SK-N-SH (cell line): ENCODE results near the gene IL18RAP. TPM values are rescaled to one million over a fixed set of nuclear protein-coding genes. Genes with fewer than 3 reads are reported as not detected.

Experiments
- CTCF ChIA-PET: fragments of 300-600, 350-600 bp; formaldehyde crosslinking; extraction: SDS; loops from one replicate; lab custom pipeline; 2021; lab: Yijun Ruan, JAX
- POLR2A ChIA-PET: fragments of 350-600 bp; sonication (Branson Sonifier 250); formaldehyde crosslinking; extraction: SDS; loops from one replicate; lab custom pipeline; 2020; ENCODE audit warnings: antibody characterized with exemption, inconsistent platforms; lab: Yijun Ruan, JAX
- DNase-seq: peaks from one replicate; pipeline ENCODE4 v3.0.0; 2012
- H2AFZ ChIP-seq: fragments of 200-600 bp; sonication (generic); 2 replicates; pipeline ENCODE4 v1.8.1; 2016; ENCODE audit warnings: antibody characterized with exemption, mild to moderate bottlenecking, low read depth
- H3F3A ChIP-seq: fragments of 200-600 bp; sonication (generic); replicated peaks from 2 replicates; pipeline ENCODE3; 2016; ENCODE audit warnings: antibody characterized with exemption, mild to moderate bottlenecking; ENCODE audit not compliant: insufficient read depth
- H3K27ac ChIP-seq, 2 experiments: fragments of 200-500 bp in 1 of 2; fragments of 200-600 bp in 1 of 2; sonication (Bioruptor generic) in 1 of 2; sonication (generic), shearing (Covaris generic) in 1 of 2; 2 replicates each; pipeline versions ENCODE4 v1.5.1 to v1.6.1; 2014 to 2016; ENCODE audit warnings: low read depth in 2 of 2, inconsistent platforms in 1 of 2, low read length in 1 of 2, mild to moderate bottlenecking in 1 of 2, mixed read lengths in 1 of 2
- H3K27me3 ChIP-seq: fragments of 200-600 bp; sonication (generic), shearing (Covaris generic); 2 replicates; pipeline ENCODE4 v1.6.1; 2016; ENCODE audit warnings: mixed run types; ENCODE audit not compliant: insufficient read depth
- H3K36me3 ChIP-seq, 2 experiments: fragments of 200-500 bp in 1 of 2; fragments of 200-600 bp in 1 of 2; sonication (Bioruptor generic) in 1 of 2; sonication (generic) in 1 of 2; replicated peaks in 1 of 2; 2 replicates each; pipeline versions ENCODE3 to v1.5.1; 2014 to 2016; ENCODE audit warnings: low read length in 1 of 2, mild to moderate bottlenecking in 1 of 2; ENCODE audit not compliant: insufficient read depth in 2 of 2, control insufficient read depth in 1 of 2
- H3K4me1 ChIP-seq, 2 experiments: fragments of 200-500 bp in 1 of 2; fragments of 200-600 bp in 1 of 2; sonication (Bioruptor generic) in 1 of 2; sonication (generic), shearing (Covaris generic) in 1 of 2; 2 replicates each; pipeline versions ENCODE4 v1.5.1 to v1.6.1; 2014 to 2016; ENCODE audit warnings: low read depth in 1 of 2, low read length in 1 of 2, mixed run types in 1 of 2; ENCODE audit not compliant: insufficient read depth in 2 of 2, control insufficient read depth in 1 of 2
- H3K4me2 ChIP-seq: fragments of 200-600 bp; sonication (generic), shearing (Covaris generic); 2 replicates; pipeline ENCODE4 v1.6.1; 2017; ENCODE audit warnings: mixed run types
- H3K4me3 ChIP-seq, 2 experiments: fragments of 200-500 bp in 1 of 2; fragments of 200-600 bp in 1 of 2; sonication (Bioruptor generic) in 1 of 2; sonication (generic), shearing (Covaris generic) in 1 of 2; 2 replicates each; pipeline versions ENCODE4 v1.5.1 to v1.8.1; 2014 to 2016; ENCODE audit warnings: low read depth in 2 of 2, inconsistent platforms in 1 of 2, low read length in 1 of 2, mild to moderate bottlenecking in 1 of 2, mixed read lengths in 1 of 2, moderate library complexity in 1 of 2
- H3K79me2 ChIP-seq: fragments of 200-600 bp; sonication (generic); 2 replicates; pipeline ENCODE4 v1.8.1; 2017; ENCODE audit warnings: mild to moderate bottlenecking; ENCODE audit not compliant: insufficient read depth
- H3K9ac ChIP-seq: fragments of 200-600 bp; sonication (generic); 2 replicates; pipeline ENCODE4 v1.6.1; 2017; ENCODE audit warnings: mixed run types
- H3K9me2 ChIP-seq: fragments of 200-600 bp; sonication (generic); 2 replicates; pipeline ENCODE4 v1.6.1; 2017; ENCODE audit warnings: mixed run types
- H3K9me3 ChIP-seq: fragments of 200-600 bp; sonication (generic); 2 replicates; pipeline ENCODE4 v1.6.1; 2017; ENCODE audit warnings: mixed run types, mild to moderate bottlenecking, moderate library complexity
- H4K20me1 ChIP-seq: fragments of 200-600 bp; sonication (generic); 2 replicates; pipeline ENCODE4 v1.6.1; 2017; ENCODE audit warnings: mild to moderate bottlenecking, mixed run types; ENCODE audit not compliant: insufficient read depth
- CHD2 ChIP-seq: fragments of 150-350 bp; IDR thresholded peaks from 2 replicates; pipeline ENCODE4 v1.6.1; 2018; ENCODE audit warnings: low read length; ENCODE audit not compliant: partially characterized antibody
- ELF1 ChIP-seq: IDR thresholded peaks from 2 replicates; pipeline ENCODE4 v1.4.0; 2012
- FOSL2 ChIP-seq: IDR thresholded peaks from 2 replicates; pipeline ENCODE4 v1.4.0; 2012; ENCODE audit warnings: low read depth, mild to moderate bottlenecking, moderate library complexity, borderline replicate concordance
- FOXJ3 ChIP-seq: sonication (generic); formaldehyde crosslinking; IDR thresholded peaks from 2 replicates; pipeline ENCODE4 v1.5.1; 2020; ENCODE audit warnings: mild to moderate bottlenecking, missing genetic modification reagents
- FOXM1 ChIP-seq: IDR thresholded peaks from 2 replicates; pipeline ENCODE4 v1.4.0; 2012; ENCODE audit warnings: low read depth, mild to moderate bottlenecking
- MEF2A ChIP-seq: IDR thresholded peaks from 2 replicates; pipeline ENCODE4 v1.4.0; 2012; ENCODE audit warnings: low read depth, borderline replicate concordance
- MXI1 ChIP-seq: IDR thresholded peaks from 2 replicates; pipeline ENCODE4 v1.6.1; 2012; ENCODE audit warnings: mild to moderate bottlenecking, low read depth, low read length, improper control_type of control experiment
- NRF1 ChIP-seq: IDR thresholded peaks from 2 replicates; pipeline ENCODE4 v1.6.1; 2012; ENCODE audit warnings: low read depth, mild to moderate bottlenecking, low read length
- POLR2AphosphoS5 ChIP-seq: IDR thresholded peaks from 2 replicates; pipeline ENCODE4 v1.6.1; 2012; ENCODE audit warnings: low read depth, low read length
- RAD21 ChIP-seq: IDR thresholded peaks from 2 replicates; pipeline ENCODE4 v1.6.1; 2012; ENCODE audit warnings: mild to moderate bottlenecking, low read length
- RCOR1 ChIP-seq: fragments of 150-350 bp; IDR thresholded peaks from 2 replicates; pipeline ENCODE4 v1.6.1; 2017; ENCODE audit warnings: antibody characterized with exemption, low read length
- RFX5 ChIP-seq: IDR thresholded peaks from 2 replicates; pipeline ENCODE4 v1.6.1; 2012; ENCODE audit warnings: mild to moderate bottlenecking, improper control_type of control experiment, low read length
- RXRA ChIP-seq: IDR thresholded peaks from 2 replicates; pipeline ENCODE4 v1.4.0; 2012; ENCODE audit warnings: low read depth, mild to moderate bottlenecking, borderline replicate concordance
- SIN3A ChIP-seq: IDR thresholded peaks from 2 replicates; pipeline ENCODE4 v1.6.1; 2012; ENCODE audit warnings: low read depth, mild to moderate bottlenecking, low read length, moderate library complexity, borderline replicate concordance
- SMC3 ChIP-seq: IDR thresholded peaks from 2 replicates; pipeline ENCODE4 v1.6.1; 2012; ENCODE audit warnings: low read depth, low read length, improper control_type of control experiment
- TAF1 ChIP-seq: IDR thresholded peaks from 2 replicates; pipeline ENCODE4 v1.6.1; 2012; ENCODE audit warnings: low read depth, mild to moderate bottlenecking, low read length, moderate library complexity, borderline replicate concordance
- TCF12 ChIP-seq: IDR thresholded peaks from 2 replicates; pipeline ENCODE4 v1.4.0; 2012
- USF1 ChIP-seq: IDR thresholded peaks from 2 replicates; pipeline ENCODE4 v1.4.0; 2012; ENCODE audit warnings: low read depth, borderline replicate concordance
- YY1 ChIP-seq: IDR thresholded peaks from 2 replicates; pipeline ENCODE4 v1.4.0; 2012; ENCODE audit warnings: low read depth, mild to moderate bottlenecking
- WGBS: methylation state at CpG from one replicate; pipeline ENCODE4 v1.1.6; 2017; ENCODE audit warnings: low lambda C conversion rate; 5-methylcytosine and 5-hydroxymethylcytosine counted together
- polyA plus RNA-seq, 3 experiments: library from polyadenylated mRNA; depleted of rRNA; stranded (reverse); fragments of >200 nt; gene quantifications; 2 replicates each; pipeline ENCODE4 v1.2.3, GENCODE V29; 2012
- TF ChIP-seq, protein P1 (sequence below): IDR thresholded peaks from 2 replicates; pipeline ENCODE4 v1.4.0; 2012; ENCODE audit warnings: low read depth
- TF ChIP-seq, protein P2 (sequence below): IDR thresholded peaks from 2 replicates; pipeline ENCODE4; 2012
- TF ChIP-seq, protein P3 (sequence below): IDR thresholded peaks from 2 replicates; pipeline ENCODE4 v1.4.0; 2012; ENCODE audit warnings: low read depth, borderline replicate concordance

IL18RAP gene
- polyA plus RNA-seq, 1 of the 3 experiments (the other 2 are of a cell fraction) = not detected

- no peaks in the 10 kb centered on the region for H3K79me2 ChIP-seq
- 0% methylated on average over 2 of the region's 2 CpGs for WGBS
- POLR2A ChIA-PET = no interaction called here
Measured at GRCh38 chr2:102428573-102428972, 5.6 kb downstream of the IL18RAP start.

DNA sequence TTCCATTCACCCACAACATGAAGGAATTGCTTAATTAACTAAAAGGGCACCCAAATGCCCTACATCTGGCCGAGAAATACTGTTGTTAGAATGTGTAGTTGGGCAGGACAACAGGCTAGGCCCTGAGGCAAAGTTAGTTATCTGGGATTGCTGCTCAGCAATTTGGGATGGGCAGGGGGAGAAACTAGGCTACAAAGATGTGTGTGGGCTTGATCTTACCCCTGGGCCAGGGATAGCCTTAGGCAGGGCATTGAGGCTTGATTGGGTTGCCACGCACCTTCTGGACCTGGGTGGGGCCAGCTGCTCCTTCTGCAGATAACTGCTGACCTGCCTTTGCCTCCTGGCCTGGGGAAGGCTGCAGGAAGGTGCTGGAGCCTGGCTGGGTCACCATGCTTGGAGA lies 9.4 kb downstream of the IL18RAP start:
- Histone ChIP-seq H3K9me3 (no peaks in the 10 kb centered on the region), H3K27ac (no peak overlapping the region), H3K4me1 (no peaks in the 10 kb centered on the region), H3K4me3 (no peak overlapping the region), H3K9ac (no peak overlapping the region), H3K27me3 (no peaks in the 10 kb centered on the region; the same call in none of the 2 replicates), H3K79me2 (no peaks in the 10 kb centered on the region), H3F3A (no peaks in the 10 kb centered on the region), H2AFZ (no peak overlapping the region), H4K20me1 (no peaks in the 10 kb centered on the region), H3K36me3 (no peaks in the 10 kb centered on the region), H3K4me2 (no peak overlapping the region), H3K9me2 (no peaks in the 10 kb centered on the region; the same call in 1 of the 2 replicates)
- CTCF ChIA-PET = interaction anchor here (1.0 kb wide), 1 partner anchor 17 kb away, joined by 3 read pairs; no protein-coding TSS in a partner anchor
- WGBS = 10% methylated on average over 2 of the region's 2 CpGs
- POLR2A ChIA-PET = no interaction called here
- TF ChIP-seq NRF1 (no peak), YY1 (no peak), FOSL2 (no peak), TCF12 (no peak), POLR2AphosphoS5 (no peak), RCOR1 (no peak), USF1 (no peak), RAD21 (no peak), MXI1 (no peak), ELF1 (no peak)
- TF ChIP-seq, protein P1, sequence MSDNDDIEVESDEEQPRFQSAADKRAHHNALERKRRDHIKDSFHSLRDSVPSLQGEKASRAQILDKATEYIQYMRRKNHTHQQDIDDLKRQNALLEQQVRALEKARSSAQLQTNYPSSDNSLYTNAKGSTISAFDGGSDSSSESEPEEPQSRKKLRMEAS = no peak
- DNase-seq = no peak

More at GRCh38 chr2:102428573-102428972, 5.6 kb downstream of the IL18RAP start:
- Histone ChIP-seq H3K4me2 (no peak overlapping the region), H4K20me1 (no peaks in the 10 kb centered on the region), H3K36me3 (no peaks in the 10 kb centered on the region), H3K4me3 (no peak overlapping the region), H3K27ac (no peak overlapping the region), H3K9me3 (no peaks in the 10 kb centered on the region), H3K9me2 (no peaks in the 10 kb centered on the region; the same call in 1 of the 2 replicates), H3K4me1 (no peaks in the 10 kb centered on the region), H3K9ac (no peak overlapping the region), H3F3A (no peaks in the 10 kb centered on the region), H2AFZ (no peak overlapping the region), H3K27me3 (no peaks in the 10 kb centered on the region; the same call in 1 of the 2 replicates)
- no peak for DNase-seq
- TF ChIP-seq FOXJ3 (CRISPR knock-in tag) (no peak), POLR2AphosphoS5 (no peak), TAF1 (no peak), MXI1 (no peak), SIN3A (no peak), RCOR1 (no peak), SMC3 (no peak), CHD2 (no peak), FOXM1 (no peak), RFX5 (no peak), NRF1 (no peak), MEF2A (no peak), RXRA (no peak)
- TF ChIP-seq, protein P2, sequence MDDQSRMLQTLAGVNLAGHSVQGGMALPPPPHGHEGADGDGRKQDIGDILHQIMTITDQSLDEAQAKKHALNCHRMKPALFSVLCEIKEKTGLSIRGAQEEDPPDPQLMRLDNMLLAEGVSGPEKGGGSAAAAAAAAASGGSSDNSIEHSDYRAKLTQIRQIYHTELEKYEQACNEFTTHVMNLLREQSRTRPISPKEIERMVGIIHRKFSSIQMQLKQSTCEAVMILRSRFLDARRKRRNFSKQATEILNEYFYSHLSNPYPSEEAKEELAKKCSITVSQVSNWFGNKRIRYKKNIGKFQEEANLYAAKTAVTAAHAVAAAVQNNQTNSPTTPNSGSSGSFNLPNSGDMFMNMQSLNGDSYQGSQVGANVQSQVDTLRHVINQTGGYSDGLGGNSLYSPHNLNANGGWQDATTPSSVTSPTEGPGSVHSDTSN = no peak
- TF ChIP-seq, protein P3, sequence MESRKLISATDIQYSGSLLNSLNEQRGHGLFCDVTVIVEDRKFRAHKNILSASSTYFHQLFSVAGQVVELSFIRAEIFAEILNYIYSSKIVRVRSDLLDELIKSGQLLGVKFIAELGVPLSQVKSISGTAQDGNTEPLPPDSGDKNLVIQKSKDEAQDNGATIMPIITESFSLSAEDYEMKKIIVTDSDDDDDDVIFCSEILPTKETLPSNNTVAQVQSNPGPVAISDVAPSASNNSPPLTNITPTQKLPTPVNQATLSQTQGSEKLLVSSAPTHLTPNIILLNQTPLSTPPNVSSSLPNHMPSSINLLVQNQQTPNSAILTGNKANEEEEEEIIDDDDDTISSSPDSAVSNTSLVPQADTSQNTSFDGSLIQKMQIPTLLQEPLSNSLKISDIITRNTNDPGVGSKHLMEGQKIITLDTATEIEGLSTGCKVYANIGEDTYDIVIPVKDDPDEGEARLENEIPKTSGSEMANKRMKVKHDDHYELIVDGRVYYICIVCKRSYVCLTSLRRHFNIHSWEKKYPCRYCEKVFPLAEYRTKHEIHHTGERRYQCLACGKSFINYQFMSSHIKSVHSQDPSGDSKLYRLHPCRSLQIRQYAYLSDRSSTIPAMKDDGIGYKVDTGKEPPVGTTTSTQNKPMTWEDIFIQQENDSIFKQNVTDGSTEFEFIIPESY = no peak
- CTCF ChIA-PET = interaction anchor here (3.2 kb wide), 1 partner anchor 15 kb away, joined by 11 read pairs; no protein-coding TSS in a partner anchor
